Lower lobe of right lung (tissue), 2 donors: ENCODE data around the gene ADAMTSL1. TPM values are rescaled to one million over a fixed set of nuclear protein-coding genes. Genes with fewer than 3 reads are reported as not detected.

ENCODE experiments used
- ATAC-seq, 2 donors: fragments of 200-7000 bp; cut with Tn5 transposase; one replicate each; pipeline ENCODE4 v1.9.1; 2020 to 2022; ENCODE audit warnings: mild to moderate bottlenecking in 2 of 2, moderate library complexity in 2 of 2
- DNase-seq: peaks from one replicate; pipeline ENCODE4 v3.0.0-alpha.2; 2020
- H3K27ac ChIP-seq: fragments of 200-600 bp; one replicate; pipeline ENCODE4 v1.8.0; 2022
- H3K27me3 ChIP-seq: fragments of 200-600 bp; one replicate; pipeline ENCODE4 v1.8.0; 2022; ENCODE audit warnings: low read depth
- H3K36me3 ChIP-seq: fragments of 200-600 bp; one replicate; pipeline ENCODE4 v1.8.0; 2022; ENCODE audit warnings: mild to moderate bottlenecking
- H3K4me1 ChIP-seq: fragments of 200-600 bp; one replicate; pipeline ENCODE4 v1.8.0; 2022
- H3K4me3 ChIP-seq: fragments of 200-600 bp; one replicate; pipeline ENCODE4 v1.8.0; 2022; ENCODE audit warnings: mild to moderate bottlenecking
- H3K9me3 ChIP-seq: fragments of 200-600 bp; one replicate; pipeline ENCODE4 v1.8.0; 2022
- intact Hi-C: fragments of 100-400 bp; cut with DNase I; formaldehyde crosslinking; loops from one replicate; pipeline ENCODE4 v1.11.0; 2022
- total RNA-seq: library from RNA; stranded (reverse); fragmentation: NEBNext Ultra II Directional; extraction: Animal tissue kit (Norgen Biotek cat#: 25700); gene quantifications from one replicate; pipeline ENCODE4 v1.2.1, GENCODE V29; 2021
- TF ChIP-seq, protein P1 (sequence below): fragments of 200-600 bp; IDR thresholded peaks from one replicate; pipeline ENCODE4 v1.8.0; 2022; ENCODE audit warnings: antibody characterized with exemption, mild to moderate bottlenecking
- donor health status: DM: no; HTN: yes; CAD: no; lungs with severe emphysema.

ADAMTSL1 gene
- total RNA-seq, 1 donor from 2014 or later = 3.7 TPM

GRCh38 chr9:18688581-18689565, 214.9 kb downstream of the ADAMTSL1 start:
- ATAC-seq = no peak
- Histone ChIP-seq H3K9me3 (no peaks in the 10 kb centered on the region), H3K36me3 (no peaks in the 10 kb centered on the region), H3K4me3 (no peak overlapping the region), H3K4me1 (no peaks in the 10 kb centered on the region), H3K27ac (no peak overlapping the region), H3K27me3 (no peaks in the 10 kb centered on the region)
- no peak for DNase-seq
- intact Hi-C loops = no loop called here
- TF ChIP-seq, protein P1, sequence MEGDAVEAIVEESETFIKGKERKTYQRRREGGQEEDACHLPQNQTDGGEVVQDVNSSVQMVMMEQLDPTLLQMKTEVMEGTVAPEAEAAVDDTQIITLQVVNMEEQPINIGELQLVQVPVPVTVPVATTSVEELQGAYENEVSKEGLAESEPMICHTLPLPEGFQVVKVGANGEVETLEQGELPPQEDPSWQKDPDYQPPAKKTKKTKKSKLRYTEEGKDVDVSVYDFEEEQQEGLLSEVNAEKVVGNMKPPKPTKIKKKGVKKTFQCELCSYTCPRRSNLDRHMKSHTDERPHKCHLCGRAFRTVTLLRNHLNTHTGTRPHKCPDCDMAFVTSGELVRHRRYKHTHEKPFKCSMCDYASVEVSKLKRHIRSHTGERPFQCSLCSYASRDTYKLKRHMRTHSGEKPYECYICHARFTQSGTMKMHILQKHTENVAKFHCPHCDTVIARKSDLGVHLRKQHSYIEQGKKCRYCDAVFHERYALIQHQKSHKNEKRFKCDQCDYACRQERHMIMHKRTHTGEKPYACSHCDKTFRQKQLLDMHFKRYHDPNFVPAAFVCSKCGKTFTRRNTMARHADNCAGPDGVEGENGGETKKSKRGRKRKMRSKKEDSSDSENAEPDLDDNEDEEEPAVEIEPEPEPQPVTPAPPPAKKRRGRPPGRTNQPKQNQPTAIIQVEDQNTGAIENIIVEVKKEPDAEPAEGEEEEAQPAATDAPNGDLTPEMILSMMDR = no peak

GRCh38 chr9:18689921-18690320, 216.0 kb downstream of the ADAMTSL1 start:
- Histone ChIP-seq H3K9me3 (peaks cover 8% of the 10 kb centered on the region), H3K27me3 (no peaks in the 10 kb centered on the region), H3K4me3 (no peak overlapping the region), H3K27ac (no peak overlapping the region), H3K4me1 (no peaks in the 10 kb centered on the region), H3K36me3 (no peaks in the 10 kb centered on the region)
- no peak for DNase-seq
- intact Hi-C loops = no loop called here
- TF ChIP-seq, protein P1 = no peak
- ATAC-seq = no peak

- Histone ChIP-seq H3K4me3 (no peak overlapping the region), H3K9me3 (peaks cover 15% of the 10 kb centered on the region), H3K27ac (no peak overlapping the region), H3K36me3 (no peaks in the 10 kb centered on the region), H3K4me1 (no peaks in the 10 kb centered on the region), H3K27me3 (no peaks in the 10 kb centered on the region)
- intact Hi-C loops = no loop called here
- no peak for DNase-seq
- TF ChIP-seq, protein P1 = no peak
- no peak for ATAC-seq
Observed at GRCh38 chr9:18692268-18692667, 218.3 kb downstream of the ADAMTSL1 start.

DNA sequence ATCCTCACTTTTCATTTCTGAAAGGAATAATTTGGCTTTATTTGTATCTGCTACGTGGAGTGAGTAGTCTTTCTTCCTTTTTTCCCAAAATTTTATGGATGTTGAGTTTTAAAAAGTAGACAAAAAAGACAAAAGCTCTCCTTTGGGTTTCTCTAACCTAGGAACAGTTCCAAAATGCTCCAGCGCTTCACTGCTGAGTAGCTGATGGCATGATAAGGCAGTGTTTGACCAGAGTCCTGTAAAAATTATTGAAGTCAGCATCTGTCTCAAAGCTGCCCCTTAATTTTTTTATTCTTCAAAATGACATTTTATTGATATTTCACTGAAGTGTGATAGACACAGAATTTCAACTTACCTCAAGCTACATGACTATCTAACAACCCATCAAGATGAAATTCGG, 219.0 kb downstream of the ADAMTSL1 start:
- no peak overlapping the region for H3K27ac ChIP-seq
- ATAC-seq = no peak
- TF ChIP-seq, protein P1 = no peak

GRCh38 chr9:18694959-18695668, 221.2 kb downstream of the ADAMTSL1 start:
- Histone ChIP-seq H3K9me3 (peaks cover 15% of the 10 kb centered on the region), H3K4me1 (no peaks in the 10 kb centered on the region), H3K4me3 (no peak overlapping the region), H3K27me3 (no peaks in the 10 kb centered on the region), H3K36me3 (no peaks in the 10 kb centered on the region), H3K27ac (no peak overlapping the region)
- DNase-seq (no peak), ATAC-seq (no peak)
- intact Hi-C loops = no loop called here
- TF ChIP-seq, protein P1 = no peak

More for the DNA sequence above, 219.0 kb downstream of the ADAMTSL1 start:
- Histone ChIP-seq H3K36me3 (no peaks in the 10 kb centered on the region), H3K9me3 (peaks cover 15% of the 10 kb centered on the region), H3K27me3 (no peaks in the 10 kb centered on the region), H3K4me1 (no peaks in the 10 kb centered on the region), H3K4me3 (no peak overlapping the region)
- intact Hi-C loops = no loop called here
- no peak for DNase-seq
